SH-SY5Y (cell line): ENCODE results near the gene ACVR1B.

Experiments used
- GATA2 ChIP-seq: IDR thresholded peaks from 2 replicates; pipeline ENCODE4 v1.6.1; 2011; ENCODE audit warnings: mild to moderate bottlenecking, low read depth, low read length
- GATA3 ChIP-seq: IDR thresholded peaks from 2 replicates; pipeline ENCODE4 v1.6.1; 2011; ENCODE audit warnings: low read depth, mild to moderate bottlenecking, low read length, moderate library complexity

The ACVR1B gene

DNA sequence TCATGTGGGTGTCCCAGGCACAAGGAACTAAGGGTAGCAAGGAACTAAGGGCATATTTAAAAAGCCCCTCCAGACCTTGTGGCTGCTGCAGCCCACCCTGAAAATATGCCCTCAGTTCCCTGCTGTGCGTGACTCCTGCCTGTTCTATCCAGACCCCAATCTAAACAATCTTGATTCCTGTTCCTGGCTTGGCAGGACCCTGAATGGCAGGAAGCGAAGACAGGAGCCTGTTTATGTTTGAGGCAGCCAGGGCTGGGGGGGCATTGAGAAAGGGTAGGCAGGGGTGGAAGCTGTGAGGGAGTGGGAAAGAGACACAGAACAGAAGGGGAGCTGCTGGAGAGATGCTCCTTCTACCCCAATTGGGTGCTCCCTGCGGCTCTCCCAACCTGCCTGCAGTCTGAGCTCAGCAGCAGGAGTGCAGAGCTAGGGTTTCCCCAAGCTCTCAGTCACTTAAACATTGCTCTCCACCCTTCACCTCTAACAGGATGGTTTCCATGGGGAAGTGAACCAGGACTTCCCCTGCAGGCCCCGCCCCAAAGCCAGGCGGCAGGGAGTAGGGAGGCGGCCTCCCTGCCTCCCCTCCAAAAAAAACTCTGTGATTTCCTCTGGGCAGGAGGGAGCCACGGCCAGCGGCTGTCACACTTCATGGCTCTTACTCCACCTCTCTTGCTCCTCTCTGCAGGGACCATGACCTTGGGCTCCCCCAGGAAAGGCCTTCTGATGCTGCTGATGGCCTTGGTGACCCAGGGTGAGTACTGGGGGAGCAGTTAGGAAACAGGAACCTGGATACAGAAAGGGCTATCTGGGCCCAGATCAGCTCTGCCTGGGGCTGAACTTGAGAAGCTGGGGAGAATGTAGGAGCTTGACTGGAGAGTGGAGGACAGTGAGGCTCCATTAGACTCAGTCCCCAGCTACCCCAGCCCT, 39.4 kb upstream of the ACVR1B start:
- TF ChIP-seq GATA3 = no peak
- TF ChIP-seq GATA2 = peak; percentile 71

DNA sequence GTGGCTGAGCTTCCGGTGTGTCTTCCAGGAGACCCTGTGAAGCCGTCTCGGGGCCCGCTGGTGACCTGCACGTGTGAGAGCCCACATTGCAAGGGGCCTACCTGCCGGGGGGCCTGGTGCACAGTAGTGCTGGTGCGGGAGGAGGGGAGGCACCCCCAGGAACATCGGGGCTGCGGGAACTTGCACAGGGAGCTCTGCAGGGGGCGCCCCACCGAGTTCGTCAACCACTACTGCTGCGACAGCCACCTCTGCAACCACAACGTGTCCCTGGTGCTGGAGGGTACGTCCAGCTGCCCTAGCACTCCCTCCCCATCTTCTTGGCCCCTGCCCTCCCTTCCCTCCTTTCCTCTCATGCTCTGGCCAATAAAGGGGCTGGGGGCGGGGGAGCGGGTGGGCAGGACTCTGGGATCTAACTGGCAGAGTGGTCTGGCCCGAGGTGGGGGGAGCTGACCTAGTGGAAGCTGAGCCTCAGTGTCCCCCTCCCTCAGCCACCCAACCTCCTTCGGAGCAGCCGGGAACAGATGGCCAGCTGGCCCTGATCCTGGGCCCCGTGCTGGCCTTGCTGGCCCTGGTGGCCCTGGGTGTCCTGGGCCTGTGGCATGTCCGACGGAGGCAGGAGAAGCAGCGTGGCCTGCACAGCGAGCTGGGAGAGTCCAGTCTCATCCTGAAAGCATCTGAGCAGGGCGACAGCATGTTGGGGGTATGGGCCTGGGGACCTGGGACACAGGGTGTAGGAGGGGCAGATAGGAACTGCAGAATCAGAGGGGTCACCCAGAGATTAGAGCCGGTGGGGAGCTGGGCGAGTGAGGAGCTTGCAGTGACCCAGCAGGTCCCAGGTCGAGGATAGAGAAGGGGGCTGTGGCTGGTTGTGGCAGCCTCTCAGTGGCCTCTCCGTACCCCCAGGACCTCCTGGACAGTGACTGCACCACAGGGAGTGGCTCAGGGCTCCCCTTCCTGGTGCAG, 38.1 kb upstream of the ACVR1B start:
- no peak for TF ChIP-seq GATA2
- no peak for TF ChIP-seq GATA3

DNA sequence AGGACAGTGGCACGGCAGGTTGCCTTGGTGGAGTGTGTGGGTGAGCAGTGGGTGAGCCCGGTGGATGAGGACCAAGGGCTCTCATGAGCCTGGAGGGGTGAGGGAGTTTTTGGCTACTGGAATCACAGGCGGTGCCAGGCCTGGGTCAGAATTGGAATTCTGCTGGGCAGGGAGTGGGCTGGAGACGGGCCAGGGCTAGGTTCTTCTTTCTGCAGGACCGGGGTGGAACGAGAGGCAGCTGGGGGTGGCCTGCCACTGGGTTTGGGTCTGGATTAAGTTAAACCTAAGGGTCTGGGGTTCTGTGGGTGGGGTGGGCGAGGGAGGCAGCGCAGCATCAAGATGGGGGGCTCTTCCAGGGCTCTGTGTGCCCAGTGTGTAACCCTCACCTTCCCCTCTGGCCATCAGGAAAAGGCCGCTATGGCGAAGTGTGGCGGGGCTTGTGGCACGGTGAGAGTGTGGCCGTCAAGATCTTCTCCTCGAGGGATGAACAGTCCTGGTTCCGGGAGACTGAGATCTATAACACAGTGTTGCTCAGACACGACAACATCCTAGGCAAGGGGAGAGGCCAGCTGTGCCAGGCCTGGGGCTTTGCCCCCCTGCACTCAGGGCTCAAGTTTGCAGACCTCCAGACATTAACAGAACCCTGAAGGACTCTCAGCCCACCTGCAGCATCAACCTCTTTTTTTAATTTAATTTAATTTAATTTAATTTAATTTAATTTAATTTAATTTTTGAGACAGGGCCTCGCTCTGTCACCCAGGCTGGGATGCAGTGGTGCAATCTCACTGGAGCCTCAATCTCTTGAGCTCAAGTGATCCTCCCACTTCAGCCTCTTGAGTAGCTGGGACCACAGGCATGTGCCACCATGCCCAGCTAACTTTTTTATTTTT, 37.2 kb upstream of the ACVR1B start:
- no peak for TF ChIP-seq GATA3
- no peak for TF ChIP-seq GATA2

DNA sequence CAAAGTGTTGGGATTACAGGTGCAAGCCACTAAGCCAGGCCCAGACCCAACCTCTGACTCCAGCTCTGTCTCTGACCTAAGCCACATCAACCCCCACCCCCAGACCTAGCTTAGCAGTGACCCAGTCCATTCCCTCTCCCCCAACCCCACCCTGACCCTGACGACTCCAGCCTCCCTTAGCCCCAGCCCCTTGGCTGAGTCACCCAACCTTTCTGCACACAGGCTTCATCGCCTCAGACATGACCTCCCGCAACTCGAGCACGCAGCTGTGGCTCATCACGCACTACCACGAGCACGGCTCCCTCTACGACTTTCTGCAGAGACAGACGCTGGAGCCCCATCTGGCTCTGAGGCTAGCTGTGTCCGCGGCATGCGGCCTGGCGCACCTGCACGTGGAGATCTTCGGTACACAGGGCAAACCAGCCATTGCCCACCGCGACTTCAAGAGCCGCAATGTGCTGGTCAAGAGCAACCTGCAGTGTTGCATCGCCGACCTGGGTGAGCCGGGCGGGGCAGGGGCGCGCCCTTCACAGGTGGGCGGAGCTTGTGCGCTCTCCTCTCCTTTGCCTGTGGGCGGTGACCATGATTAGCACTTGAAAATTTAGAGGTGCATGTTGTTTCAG, 36.4 kb upstream of the ACVR1B start:
- TF ChIP-seq GATA3 (no peak), GATA2 (no peak)

DNA sequence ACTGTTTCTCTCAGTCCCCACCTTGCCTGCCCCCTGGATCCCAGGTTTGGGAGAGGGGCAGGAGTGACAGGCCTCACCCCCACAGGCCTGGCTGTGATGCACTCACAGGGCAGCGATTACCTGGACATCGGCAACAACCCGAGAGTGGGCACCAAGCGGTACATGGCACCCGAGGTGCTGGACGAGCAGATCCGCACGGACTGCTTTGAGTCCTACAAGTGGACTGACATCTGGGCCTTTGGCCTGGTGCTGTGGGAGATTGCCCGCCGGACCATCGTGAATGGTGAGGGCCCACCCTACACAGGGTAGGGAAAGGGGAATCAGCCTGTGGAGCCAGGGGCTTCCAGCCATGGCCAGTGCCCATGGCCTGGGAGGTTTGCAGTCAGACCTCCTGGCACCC, 35.5 kb upstream of the ACVR1B start:
- TF ChIP-seq GATA2 (no peak), GATA3 (no peak)

DNA sequence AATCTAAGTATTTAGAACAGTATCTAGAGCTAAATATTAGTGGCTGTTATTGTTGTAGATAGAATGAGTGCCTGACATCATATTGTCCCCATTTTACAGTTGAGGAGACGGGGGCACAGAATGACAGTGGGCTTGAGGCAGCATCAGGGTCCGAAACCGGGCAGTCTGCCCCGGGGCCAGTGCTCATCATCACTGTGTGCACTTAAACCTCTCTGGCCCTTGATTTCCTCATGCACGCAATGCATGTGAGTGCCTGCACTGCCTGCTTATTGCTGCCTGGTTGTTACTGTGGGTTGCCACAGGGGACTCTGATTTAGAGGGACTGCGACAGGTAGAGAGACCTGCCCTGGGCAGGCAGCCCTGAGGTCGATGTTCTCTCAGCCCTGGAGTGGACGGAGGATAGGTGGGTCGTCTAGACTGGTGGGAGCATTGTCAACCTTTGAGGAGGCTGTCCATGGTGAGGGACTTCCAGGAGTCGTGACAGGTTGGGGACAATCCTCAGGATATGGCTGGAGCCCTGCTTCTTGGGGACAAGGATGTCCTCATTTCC, 34.4 kb upstream of the ACVR1B start:
- TF ChIP-seq GATA2 (no peak), GATA3 (no peak)

DNA sequence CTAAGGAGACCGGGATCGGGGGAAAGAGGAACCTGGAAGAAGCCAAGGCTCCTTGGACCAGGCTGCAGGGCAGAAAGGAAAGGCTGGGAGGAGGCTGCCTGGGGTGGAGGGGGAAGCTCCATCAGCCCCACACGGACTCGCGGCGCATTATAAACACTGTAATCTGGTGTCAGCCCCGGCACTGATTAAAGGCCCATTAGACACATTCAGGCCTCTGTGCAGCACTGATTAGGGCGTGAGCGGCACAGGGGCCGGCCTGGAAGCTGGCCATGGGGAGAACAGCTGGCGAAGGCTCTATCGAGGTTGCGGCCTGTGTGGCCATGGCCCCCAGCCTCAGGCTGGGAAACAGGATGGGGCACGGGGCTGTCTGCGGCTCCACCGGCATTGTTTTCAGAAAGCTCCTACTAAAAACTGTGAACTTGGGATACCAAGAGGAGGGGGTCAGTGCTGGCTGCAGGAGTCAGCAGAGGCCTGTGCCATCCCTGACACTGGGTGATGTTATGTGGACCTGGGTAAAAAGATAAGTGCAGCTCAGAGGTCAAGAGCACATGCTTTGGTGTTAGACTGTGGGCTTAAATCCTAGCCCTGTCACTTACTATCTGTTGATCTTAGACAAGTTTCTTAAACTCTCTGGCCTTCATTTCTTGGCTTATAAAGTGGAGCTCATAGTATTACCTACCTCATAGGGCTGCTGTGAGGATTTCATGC, 33.6 kb upstream of the ACVR1B start:
- TF ChIP-seq GATA3 (no peak), GATA2 (no peak)

DNA sequence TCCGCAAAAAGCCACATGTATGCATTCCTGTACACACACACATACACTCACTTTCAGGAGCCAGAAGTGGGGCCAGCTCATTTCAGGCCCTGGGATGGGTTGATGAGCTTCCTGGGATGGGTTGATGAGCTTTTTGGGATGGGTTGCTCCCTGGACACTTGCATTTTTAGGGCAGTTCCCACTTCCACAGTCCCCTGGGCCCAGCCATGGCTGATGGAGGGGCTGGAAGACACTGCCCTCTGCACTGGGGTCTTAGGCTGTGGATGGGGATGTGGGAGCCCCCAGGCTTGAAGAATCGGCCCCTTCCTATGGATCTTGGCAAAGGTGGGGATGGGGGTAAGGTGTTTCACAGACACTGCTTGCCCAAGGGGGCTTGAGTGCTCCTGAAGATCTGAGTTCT, 31.5 kb upstream of the ACVR1B start:
- TF ChIP-seq GATA3 = no peak
- no peak for TF ChIP-seq GATA2

DNA sequence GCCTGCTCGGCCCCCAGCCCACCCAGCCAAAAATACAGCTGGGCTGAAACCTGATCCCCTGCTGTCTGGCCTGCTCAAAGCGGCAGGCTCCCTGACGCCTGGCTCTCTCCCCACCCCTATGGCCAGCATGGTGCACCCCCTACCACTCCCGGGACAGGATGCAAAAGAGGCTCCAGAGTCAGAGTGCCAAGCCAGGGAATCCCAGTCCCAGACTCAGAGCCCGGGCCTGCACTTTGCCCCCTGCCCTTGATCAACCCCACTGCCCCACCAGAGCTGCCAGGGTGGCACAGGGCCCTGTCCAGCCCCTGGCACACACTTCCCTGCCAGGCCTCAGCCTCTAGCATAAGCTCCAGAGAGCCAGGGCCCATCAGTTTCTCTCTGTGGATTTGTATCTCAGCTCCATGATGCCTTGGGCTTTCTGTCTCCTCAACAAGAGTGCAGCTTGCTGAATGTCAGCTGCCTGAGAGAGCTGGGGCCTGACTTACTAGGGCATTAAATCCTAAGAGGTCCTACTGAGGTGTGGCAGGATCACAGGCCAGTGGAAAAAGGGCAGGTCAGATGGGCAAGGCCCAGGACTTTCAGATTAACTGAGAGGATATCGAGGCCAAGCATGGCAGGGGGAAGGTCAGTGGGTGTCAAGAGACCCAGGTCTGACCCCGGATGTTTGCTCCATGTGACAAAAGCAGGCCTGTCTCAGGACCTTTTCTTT, 30.3 kb upstream of the ACVR1B start:
- TF ChIP-seq GATA3 (no peak), GATA2 (no peak)

DNA sequence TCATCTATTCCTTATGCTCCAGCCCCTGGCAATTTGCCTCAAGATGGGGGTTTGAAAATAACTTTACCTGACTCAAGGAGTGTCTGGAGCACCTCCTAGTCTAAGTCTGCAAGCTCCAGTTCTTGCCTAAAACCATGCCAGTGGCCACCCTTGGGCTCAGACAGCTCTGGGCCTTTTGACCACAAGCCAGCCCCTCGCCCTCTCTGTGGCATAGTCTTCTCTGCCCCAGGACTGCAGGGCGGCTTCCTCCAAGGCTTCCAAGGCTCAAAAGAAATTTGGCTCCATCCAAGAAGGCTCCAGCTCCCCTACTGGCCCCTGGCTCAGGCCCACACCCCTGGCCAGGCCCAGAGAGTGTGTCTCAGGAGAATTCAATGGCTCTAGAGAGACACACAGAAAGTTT, 29.4 kb upstream of the ACVR1B start:
- no peak for TF ChIP-seq GATA2
- TF ChIP-seq GATA3 = no peak

DNA sequence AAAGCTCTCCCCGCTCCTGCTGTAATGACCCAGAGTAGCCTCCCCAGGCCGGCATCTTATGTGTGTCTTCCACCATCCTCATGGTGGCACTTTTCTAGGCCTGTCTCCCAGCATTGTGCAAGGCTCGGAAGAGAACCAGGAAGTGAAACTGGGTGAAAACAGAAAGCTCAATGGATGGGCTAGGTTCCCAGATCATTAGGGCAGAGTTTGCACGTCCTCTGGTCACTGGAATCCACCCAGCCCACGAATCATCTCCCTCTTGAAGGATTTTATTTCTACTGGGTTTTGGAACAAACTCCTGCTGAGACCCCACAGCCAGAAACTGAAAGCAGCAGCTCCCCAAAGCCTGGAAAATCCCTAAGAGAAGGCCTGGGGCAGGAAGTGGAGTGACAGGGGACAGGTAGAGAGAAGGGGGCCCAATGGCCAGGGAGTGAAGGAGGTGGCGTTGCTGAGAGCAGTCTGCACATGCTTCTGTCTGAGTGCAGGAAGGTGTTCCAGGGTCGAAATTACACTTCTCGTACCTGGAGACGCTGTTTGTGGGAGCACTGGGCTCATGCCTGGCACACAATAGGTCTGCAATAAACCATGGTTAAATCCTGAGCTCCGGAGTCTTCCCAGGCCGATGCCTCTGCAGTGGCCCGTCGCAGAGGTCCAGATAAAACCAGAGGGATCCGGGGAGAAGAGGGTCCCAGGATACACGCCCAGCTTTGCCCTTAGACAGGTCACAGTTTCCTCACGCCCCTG, 28.6 kb upstream of the ACVR1B start:
- TF ChIP-seq GATA3 = no peak

DNA sequence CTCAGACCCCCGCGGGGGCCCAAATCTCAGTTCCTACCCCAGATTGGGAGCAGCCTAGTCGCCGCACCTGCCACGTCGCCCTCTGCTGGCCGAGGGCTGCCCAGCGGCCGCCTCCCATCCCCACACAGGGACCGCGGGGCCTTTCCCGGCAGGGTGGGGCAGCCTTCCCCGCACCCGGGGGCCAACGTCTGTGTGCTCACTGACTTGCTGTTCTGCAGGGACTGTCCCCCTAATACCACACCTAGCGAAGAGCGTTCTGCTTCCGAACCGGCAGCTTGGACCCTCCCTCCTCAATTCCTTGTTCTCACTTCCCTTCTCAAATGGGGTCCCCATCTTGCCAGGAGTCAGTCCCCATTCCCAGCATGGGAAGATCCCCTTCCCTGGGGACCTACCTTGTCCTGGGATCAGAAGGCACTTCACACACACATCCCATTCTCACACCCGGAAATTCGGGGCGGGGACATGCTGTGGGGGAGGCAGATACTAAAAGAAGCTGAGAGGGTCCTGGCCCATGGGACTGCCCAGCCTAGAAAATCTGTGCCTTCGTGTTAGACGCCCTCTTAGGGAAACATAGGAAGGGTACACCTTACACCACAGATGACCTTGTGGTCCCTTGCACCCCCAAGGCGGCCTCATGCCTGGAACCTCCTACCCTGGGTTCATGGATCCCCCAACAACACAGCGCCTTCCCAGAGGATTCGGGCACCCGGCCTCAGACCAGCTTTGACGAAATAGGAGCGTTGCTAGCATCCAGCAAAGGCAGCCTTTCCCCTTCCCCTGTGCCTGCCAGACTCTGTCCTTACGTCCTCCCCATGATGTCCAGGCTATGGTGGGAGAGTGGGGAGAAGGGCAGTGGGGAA, 27.8 kb upstream of the ACVR1B start:
- TF ChIP-seq GATA3 (no peak), GATA2 (no peak)
